ENCODE data around the gene PLOD1.

GRCh38 chr1:11888206-11888876, 46.2 kb upstream of the PLOD1 start:
- TF ChIP-seq CTCF (conservative IDR thresholded peaks at IDR 0.05 in 1 of 2, IDR thresholded peaks at IDR 0.05 in 1 of 2; ENCODE audit: extremely low read depth in 1 of 2, insufficient read depth in 1 of 2, low read depth in 1 of 2, low read length in 2 of 2) (no peak), EZH2 (IDR thresholded peaks at IDR 0.05; ENCODE audit: borderline replicate concordance, low read length) (no peak)
